Dermis blood vessel endothelial cell (primary cell): ENCODE data around the gene ATP5PD. TPM values are rescaled to one million over a fixed set of nuclear protein-coding genes. Genes with fewer than 3 reads are reported as not detected.
A peak's percentile ranks its signal among the peaks of the same experiment; 100 is the strongest.
"Not testable (repeated sequence)": the region's sequence is repeated elsewhere in the genome, so short reads cannot be mapped to it uniquely, and the experiment has no call there.

Source experiments
- DNase-seq: peaks from one replicate; pipeline ENCODE4 v3.0.0; 2010
- total RNA-seq: library from RNA; depleted of rRNA; stranded (reverse); fragments of >200 nt; gene quantifications from 2 replicates; pipeline ENCODE4 v1.2.3, GENCODE V29; 2014

Gene ATP5PD
- total RNA-seq, 1 donor from 2014 or later: 256 TPM

DNA sequence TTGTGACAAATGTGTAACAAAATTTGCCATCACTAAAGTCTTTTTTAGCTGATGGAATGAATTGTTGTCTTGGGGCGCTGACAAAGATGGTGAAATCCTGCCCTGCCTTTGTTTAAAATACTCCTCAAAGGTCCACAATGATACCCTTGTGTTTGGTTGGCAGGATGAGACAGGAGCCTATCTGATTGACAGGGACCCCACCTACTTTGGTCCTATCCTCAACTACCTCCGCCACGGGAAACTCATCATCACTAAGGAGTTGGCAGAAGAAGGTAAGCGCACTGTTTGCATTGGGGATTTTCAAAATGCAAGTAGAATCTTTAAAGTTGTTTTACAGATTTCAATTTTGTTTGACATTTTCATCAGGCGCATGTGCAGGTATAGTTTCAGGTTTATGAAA, 2.3 kb upstream of the ATP5PD start:
- no peak for DNase-seq

DNA sequence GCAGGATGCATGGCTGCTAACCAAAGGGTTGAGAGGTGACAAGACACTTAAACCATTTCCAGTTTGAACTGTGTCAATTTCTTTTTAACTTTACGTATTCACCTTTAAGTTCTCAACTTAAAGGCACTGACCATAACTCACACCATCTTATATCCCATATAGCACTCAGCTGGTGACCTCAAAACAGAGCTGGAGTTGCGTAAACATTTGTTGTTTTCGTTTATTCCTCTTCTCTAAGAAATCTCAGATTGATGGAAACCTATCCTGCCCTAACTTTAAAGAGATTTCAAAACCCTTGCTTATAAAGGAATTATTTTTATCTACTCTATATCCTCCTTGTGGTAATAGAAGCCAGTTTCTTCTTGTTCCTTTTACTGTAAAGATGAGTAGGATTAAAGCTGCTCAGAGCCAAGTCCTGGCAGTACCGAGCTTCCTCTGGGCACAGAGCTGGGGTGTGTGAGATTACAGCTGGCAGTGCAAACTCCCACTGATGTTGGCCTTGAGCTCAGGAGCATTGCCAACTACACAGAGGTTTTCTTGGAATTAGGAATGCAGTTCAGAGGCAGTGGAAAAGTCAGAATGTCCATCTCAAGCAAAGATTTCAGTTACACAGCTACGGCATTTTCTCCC, 1.6 kb upstream of the ATP5PD start:
- DNase-seq: no peak

DNA sequence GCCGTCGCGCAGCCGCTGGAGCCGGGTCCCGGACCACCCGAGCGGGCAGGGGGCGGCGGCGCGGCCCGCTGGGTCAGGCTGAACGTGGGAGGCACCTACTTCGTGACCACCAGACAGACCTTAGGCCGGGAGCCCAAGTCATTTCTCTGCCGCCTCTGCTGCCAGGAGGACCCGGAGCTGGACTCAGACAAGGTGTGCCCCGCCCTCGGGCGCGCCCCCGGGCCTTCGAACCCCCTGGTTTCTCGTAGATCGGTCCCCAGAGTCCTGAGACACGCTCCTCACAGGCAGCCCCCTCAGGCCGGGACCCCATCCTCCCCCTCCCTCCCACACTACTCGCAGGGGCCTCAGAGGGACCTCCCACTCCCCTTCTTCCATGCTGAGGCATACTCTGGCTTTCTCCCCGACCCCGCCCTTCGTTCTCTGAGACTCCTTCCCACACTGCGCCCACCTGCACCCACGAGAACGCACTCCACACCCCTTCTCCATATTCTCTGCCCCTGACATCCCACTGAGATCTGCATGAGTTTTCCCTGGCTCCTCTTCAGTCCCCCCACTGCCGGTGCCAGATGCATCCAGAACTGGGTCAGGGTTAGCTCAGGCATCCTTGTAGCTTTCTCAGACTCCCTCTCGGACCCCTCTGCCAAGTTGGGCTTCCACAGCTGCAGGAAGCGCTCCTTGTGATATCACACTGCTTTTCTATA, 779 bp upstream of the ATP5PD start:
- DNase-seq: peak; percentile 30

DNA sequence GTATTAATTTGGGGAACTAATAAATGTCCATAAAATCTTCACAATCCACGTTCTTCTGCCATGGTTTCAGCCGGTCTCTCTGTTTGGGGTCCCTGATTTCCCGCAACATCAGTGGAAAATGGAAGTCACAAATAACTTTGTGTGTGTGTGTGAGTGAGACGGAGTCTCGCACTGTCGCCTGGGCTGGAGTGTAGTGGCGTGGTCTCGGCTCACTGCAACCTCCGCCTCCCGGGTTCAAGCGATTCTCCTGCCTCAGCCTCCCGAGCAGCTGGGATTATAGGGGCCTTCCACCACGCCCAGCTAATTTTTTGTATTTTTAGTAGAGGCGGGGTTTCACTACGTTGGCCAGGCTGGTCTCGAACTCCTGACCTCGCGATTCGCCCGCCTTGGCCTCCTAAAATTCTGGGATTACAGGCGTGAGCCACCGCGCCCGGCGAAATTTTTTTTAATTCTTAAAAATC, 793 bp downstream of the ATP5PD start:
- DNase-seq: not testable (repeated sequence)

DNA sequence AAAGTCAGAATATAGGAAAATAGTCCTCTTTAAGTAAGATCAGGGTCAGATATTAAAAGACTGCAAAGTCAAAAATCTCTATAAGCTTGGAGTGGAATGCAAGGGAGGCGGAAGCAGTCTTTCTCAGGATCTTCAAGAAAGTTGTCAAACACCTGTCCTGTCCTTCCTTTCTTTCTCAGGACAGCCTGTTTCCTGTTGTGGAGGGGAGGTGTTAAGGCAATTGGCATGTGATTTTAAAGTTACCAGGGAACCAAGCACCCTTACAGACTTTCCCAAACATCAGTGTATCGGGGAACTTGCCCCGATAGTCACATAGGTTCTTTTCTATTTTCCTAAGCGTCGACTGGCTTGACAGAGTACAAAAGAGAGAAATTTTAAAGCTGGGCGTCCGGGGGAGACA, 2.1 kb downstream of the ATP5PD start:
- DNase-seq: no peak

DNA sequence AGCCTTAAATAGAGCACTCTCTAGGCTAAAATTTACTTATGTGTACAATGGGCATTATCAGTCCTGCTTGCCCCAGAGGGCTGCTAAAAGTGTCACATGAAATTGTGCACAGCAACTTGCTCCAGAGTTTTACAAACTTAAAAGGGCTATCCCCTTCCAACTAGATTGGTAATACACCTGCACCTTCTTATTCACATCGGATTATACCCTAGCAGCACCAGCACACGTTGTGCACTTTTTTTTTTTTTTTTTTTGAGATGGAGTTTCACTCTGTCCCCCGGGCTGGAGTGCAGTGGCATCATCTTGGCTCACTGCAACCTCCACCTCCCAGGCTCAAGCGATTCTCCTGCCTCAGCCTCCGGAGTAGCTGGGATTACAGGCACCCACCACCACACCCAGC, 3.0 kb downstream of the ATP5PD start:
- DNase-seq: not testable (repeated sequence)

DNA sequence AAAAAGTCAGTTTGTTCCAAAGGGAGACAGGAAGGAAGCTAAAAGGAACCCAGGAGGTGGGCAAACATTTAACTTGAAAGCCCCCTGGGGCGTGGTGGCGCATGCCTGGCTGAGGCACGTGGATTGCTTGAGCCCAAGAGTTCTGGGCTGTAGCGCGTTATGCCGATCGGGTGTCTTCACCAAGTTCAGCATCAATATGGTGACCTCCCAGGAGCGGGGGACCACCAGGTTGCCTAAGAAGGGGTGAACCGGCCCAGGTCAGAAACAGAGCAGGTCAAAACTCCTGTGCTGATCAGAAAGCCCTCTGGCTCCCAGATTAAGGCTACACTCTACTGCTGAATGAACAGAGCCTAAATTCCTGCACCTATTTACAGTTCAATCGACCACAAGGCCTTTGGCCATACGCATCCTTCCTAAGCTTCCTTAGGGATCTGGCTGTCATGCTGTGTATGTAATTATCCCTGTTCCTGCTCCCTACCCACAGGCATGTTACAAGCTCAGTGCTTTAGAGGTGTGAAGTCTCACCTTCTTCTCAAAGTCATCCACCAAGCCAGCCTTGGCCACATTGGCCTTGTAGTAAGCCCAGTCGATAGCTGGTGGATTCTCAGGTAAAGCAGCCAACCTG, 5.0 kb downstream of the ATP5PD start:
- no peak for DNase-seq

DNA sequence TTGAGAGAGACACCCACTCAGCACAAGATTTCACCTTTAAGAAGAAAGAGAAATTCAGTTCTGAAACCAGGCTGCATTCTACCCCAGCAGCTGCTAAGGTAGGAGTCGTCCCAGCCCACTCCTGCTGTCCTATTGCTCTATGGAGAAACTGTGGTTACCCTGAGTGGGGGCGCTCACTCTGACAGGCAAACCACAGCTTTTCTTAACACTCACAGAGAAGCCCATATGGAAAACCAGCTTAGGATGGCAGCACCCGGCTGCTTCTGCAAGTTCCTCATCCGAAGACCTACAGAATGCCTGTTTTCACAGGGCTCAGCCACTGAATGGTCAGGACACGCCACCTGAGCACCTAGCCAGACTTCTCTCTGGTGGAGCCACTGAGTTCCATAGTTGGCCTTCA, 7.5 kb downstream of the ATP5PD start:
- no peak for DNase-seq

DNA sequence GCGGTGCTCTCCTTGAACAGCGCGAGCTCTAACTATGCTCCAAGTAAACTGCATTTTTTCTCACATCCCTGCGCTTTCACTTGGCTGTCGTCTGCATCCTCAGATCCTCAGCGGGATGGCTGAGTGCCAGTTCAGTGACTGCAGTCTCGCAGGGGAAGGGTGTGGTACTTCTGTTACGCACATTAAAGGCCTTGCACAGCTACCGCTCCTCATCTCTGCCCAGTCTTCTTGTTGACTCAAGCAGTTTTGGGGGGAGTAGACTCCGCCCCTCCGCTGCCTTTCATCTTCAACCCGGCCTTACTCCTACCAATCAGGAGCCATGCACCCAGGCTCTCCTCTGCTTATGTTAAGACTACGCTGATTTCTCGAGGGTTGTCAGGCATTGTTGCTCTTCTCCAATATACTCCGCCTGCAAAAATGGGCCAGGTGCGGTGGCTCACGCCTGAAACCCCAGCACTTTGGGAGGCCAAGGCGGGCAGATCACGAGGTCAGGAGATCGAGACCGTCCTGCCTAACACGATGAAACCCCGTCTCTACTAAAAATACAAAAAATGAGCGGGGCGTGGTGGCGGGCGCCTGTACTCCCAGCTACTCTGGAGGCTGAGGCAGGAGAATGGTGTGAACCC, 10.0 kb downstream of the ATP5PD start:
- peak; percentile 86 for DNase-seq

DNA sequence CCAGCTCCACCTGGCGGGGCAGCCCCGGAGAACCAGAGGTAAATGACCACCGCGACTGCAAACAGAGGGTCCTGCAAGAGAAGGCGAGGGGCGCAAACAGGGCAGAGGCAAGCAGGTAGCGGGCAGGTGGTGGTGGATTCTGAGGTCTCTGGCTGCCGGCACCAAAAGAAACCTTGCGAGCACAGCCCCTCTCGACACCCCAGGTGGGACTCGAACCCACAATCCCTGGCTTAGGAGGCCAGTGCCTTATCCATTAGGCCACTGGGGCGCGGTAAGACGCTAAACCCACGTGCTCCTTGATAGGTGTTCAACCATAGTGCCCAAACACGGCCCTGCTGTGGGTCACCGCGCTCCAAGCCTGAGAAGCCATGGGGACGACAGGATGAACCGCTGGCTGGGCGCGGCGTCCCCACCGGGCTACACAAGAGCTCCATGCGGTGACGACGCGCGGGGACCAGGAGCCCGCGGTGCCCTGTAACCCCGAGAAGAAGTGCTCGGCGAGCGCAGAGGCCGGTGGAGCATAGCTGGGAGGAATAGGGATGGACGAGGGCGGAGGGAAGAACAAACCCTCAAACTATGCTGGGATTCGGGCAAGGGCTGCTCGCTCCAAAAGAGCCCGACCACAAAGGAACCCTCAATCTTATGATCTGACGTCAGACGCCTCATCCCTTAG, 12.4 kb downstream of the ATP5PD start:
- DNase-seq: peak; percentile 90

DNA sequence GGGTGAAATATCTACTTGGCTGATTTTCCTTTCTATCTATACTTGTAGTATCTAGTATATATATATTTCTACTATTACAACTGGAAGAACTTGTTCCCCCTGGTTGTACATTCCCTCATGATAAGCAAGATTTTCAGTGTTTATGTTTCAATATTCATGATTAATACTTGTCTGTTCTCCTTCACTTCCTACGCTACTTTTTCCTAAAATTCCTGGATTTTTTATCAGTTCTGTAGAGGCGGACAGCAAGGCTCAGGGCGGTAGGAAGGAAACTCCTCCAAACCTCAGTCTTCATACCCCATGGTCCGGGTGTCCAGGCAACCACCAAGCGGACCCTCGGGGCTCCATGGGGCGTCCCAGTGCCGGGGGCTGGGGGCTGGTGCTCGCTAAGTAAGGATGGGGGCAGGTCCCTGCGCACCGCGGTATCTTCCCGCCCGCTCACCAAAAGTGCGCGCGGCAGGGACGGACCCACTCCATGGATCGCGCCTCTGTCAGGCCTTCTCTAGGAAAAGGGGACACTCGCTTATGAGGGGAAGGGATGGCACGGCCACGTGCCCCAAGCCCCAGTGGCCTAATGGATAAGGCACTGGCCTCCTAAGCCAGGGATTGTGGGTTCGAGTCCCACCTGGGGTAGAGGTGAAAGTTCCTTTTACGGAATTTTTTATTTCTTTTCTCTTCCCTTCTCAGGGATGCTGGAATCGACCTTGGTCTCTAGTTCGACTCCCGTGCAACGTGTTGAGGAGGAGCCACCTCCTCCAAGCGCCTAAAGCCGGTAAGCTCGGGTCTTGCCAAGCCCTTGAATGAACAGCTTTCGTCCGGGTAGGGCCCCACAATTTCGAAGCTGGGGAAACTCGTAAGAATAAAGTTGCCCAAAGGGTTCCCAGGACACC, 13.2 kb downstream of the ATP5PD start:
- peak; percentile 94 for DNase-seq

DNA sequence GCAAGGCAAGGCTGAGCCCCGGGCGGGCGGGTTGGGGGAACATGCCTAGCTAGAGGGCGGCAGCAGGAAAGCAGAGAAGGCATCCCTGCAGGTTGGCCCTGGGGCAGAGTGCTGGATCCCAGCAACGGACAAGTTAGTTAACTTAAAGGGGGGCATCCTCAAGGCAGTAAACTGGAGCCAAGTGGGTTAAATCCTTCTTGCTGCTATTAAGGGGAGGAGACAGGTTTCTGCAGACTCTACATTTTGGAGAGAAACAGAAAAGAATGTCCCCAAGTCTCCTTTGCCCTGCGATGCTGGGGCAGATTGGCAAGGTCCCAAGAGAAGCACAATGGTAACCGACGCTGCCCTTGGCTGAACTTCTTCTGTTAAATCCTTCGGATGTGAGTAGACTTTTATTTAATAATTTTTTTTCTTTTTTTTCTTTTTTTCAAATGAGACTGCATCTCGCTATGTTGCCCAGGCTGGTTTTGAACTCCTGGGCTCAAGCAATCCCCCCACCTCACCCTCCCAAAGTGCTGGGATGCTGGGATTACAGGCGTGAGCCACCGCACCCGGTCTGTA, 14.0 kb downstream of the ATP5PD start:
- DNase-seq: peak; percentile 60

DNA sequence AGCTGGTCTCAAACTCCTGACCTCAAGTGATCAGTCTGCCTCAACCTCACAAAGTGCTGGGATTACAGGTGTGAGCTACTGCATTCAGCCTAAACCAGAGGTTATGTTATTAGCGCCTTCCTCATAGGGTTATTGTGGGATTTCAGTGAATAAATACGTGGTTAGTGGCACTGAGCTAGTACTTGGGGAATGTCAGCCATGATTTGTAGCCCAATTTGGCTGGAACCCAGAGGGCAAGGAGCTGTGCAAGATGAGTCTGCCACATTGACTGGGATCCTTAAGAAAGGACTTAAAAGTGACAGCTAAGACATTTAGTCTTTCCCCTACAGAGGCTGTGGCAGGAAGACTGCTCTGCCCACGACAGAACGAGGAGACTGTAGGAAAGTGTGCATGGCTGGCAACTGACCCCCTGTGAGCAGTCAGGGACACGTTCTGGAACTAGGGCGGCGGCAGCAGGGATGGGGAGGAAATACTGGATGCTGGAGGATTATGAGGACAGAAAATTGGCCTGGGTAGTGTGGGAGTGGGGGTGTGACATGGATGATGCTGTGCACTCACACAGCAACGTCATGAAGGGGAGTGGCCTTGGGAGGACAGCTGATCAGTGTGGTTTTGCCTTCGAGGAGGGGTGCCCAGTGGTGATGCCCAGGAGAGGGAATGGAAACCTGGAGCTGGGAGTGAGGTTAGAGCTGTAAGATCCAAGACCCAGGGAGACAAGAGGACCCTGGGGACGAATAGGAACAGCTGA, 14.6 kb downstream of the ATP5PD start:
- DNase-seq: peak; percentile 71

DNA sequence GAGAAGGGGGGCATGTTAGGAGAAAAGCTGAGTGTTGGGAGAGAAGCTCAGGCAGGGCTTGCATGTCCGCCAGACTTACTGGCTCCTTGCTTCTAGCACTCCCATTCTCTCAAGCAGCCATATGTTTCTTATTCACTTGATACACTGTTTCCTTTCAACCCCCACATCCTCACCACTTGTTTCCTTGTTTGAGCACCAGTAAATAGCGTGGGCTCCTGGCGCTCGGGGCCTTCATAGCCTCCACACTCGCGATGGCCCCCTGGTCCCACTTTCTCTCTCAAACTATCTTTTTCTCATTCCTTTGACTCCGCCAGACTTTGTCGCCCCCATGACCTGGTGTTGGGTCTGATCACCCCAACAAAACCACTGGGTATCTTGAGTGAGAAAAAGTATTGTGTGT, 16.6 kb downstream of the ATP5PD start:
- DNase-seq: no peak

DNA sequence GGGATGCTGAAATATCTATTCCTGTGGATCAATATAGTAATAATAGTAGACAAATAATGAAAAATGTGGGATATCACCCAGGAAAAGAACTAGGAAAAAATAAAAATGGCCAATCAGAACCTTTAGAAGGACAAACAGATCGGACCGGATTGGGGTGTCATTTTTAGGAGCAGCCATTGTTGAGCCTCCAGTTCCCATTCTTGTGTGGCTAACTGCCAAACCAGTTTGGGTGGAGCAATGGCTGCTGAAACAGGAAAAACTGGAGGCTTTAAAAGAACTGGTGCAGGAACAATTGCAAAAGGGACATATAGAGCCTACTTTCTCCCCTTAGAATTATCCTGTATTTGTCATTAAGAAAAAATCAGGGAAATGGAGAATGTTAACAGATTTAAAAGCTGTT, 20.1 kb downstream of the ATP5PD start:
- not testable (repeated sequence) for DNase-seq

DNA sequence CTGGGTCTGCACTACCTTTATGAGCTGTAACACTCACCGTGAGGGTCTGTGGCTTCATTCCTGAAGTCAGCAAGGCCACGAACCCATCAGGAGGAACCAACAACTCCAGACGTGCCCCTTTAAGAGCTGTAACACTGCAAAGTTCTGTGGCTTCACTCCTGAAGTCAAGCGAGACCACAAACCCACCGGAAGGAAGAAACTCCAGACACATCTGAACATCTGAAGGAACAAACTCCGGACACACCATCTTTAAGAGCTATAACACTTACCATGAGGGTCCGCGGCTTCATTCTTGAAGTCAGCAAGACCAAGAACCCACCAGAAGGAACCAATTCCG, 21.4 kb downstream of the ATP5PD start:
- not testable (repeated sequence) for DNase-seq

DNA sequence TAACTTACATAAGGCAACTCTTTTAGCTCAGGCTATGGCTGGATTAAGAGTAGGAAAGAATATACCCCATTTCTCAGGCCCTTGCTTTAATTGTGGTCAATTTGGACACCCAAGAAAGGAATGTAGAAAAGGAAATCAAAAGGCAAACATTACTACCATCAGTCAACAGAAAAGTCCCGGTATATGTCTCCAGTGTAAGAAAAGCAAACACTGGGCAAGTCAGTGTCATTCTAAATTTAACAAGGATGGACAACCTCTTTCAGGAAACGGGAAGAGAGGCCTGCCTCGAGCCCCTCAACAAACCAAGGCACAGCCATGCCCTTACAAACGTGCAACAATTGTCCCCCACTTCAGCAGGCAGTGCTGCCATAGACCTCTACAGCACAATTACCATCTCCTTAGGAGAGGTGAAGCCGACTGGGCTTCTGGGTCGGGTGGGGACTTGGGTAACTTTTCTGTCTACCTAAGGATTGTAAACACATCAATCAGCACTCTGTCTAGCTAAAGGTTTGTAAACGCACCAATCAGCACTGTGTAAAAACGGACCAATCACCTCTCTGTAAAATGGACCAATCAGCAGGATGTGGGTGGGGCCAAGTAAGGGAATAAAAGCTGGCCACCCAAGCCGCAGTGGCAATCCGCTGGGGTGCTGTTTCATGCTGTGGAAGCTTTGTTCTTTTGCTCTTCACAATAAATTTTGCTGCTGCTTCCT, 21.9 kb downstream of the ATP5PD start:
- no peak for DNase-seq

DNA sequence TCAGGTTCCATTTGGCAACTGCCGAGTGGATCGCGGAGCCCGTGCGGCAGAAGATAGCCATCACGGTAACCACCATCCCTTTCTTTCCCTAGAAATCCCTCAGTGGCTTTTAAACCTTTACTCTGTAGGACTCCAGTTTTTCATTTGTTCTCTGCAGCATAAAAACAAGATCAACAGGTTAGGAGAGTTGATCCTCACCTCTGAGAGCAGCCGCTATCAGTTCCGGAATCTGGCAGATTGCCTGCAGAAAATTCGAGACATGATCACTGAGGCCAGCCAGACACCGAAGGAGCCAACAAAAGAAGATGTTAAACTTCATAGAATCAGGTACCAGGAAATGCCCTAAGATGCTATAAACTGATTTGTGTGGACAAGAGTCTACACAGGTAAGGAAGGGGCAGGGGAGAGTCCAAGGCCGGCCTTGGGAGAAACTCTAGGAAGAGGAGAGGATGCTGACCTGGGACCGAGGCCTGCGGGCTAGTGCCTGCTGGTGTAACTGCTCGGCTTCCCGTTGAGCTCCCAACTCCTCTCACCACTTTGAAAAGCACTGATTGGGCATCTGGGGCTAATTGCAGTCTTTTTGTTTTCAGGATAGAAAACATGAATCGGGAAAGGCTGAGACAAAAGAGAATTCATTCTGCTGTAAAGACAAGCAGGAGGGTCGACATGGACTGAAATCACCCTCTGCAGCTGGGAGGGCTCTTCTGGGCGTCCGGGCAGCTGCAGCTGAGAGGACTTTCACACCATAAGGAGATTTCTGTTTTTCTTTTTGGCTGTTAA, 26.2 kb downstream of the ATP5PD start:
- DNase-seq: no peak

DNA sequence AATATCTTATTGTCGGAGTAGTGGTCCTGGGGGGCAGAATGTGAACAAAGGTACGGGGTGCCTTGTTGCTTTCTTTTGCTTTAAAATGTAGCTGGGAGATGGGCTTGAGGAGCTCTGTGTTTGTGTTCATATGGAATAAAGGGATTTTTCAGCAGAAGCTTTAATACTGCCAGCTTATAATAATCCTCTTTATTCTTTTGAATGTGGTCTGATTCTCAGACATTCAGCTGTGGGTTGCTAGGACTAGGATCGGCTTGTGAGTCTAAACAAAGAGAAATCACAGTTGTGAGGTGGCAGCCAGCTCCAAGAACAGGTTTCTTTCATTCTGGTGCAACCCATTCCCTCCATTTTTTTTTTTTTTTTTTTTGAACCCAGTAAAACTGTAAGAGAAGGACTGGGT, 27.1 kb downstream of the ATP5PD start:
- no peak for DNase-seq
